OCI-LY7 (cell line): Measurements from ENCODE around the gene ERICH3. TPM values are rescaled to one million over a fixed set of nuclear protein-coding genes. Genes with fewer than 3 reads are reported as not detected.

Experiments used
- BruUV-seq: library from RNA; stranded (reverse); fragments of 400-500 nt; replicated peaks from 2 replicates; lab custom pipeline; 2021; lab: Mats Ljungman, UMichigan
- CTCF ChIA-PET: fragments of 300-600 bp; sonication (Branson Sonifier 250); formaldehyde crosslinking; loops from one replicate; lab custom pipeline; 2022; ENCODE audit warnings: antibody characterized with exemption; ENCODE audit not compliant: unreplicated experiment; lab: Charles Lee
- POLR2A ChIA-PET: fragments of 300-600 bp; sonication (Branson Sonifier 250); formaldehyde crosslinking; loops from one replicate; lab custom pipeline; 2022; ENCODE audit warnings: antibody characterized with exemption; lab: Charles Lee
- DNase-seq: peaks from one replicate; pipeline ENCODE4 v3.0.0-alpha.2; 2015; ENCODE audit warnings: low spot score
- H2AFZ ChIP-seq: fragments of 200-600 bp; sonication (generic), shearing (Covaris generic); 2 replicates; pipeline ENCODE4 v1.6.1; 2014; ENCODE audit warnings: mild to moderate bottlenecking, antibody characterized with exemption, low read length, moderate library complexity
- H3K27ac ChIP-seq: fragments of 200-600 bp; sonication (generic); 2 replicates; pipeline ENCODE4 v1.5.1; 2014; ENCODE audit warnings: mixed run types, low read depth, mild to moderate bottlenecking, moderate library complexity, low read length, inconsistent platforms; ENCODE audit not compliant: poor library complexity, severe bottlenecking
- H3K36me3 ChIP-seq: fragments of 200-600 bp; sonication (generic); 2 replicates; pipeline ENCODE4 v1.6.1; 2014; ENCODE audit warnings: mild to moderate bottlenecking, antibody characterized with exemption, low read length, moderate library complexity, mixed read lengths; ENCODE audit not compliant: insufficient read depth
- H3K4me1 ChIP-seq: fragments of 200-600 bp; sonication (generic); 2 replicates; pipeline ENCODE4 v1.5.1; 2014; ENCODE audit warnings: mild to moderate bottlenecking, low read length; ENCODE audit not compliant: insufficient read depth, poor library complexity, severe bottlenecking
- H3K4me2 ChIP-seq: fragments of 200-600 bp; sonication (generic); 2 replicates; pipeline ENCODE4 v1.6.1; 2014; ENCODE audit warnings: mild to moderate bottlenecking, low read length
- H3K4me3 ChIP-seq: fragments of 200-600 bp; sonication (generic); 2 replicates; pipeline ENCODE4 v1.5.1; 2014; ENCODE audit warnings: mild to moderate bottlenecking, low read depth, low read length; ENCODE audit not compliant: poor library complexity, severe bottlenecking
- H3K79me2 ChIP-seq: fragments of 200-600 bp; sonication (generic); 2 replicates; pipeline ENCODE4 v1.6.1; 2016; ENCODE audit warnings: low read depth, mild to moderate bottlenecking, low read length, moderate library complexity, mixed read lengths; ENCODE audit not compliant: insufficient read depth
- H3K9me2 ChIP-seq: fragments of 200-600 bp; sonication (generic); 2 replicates; pipeline ENCODE4 v1.6.1; 2016; ENCODE audit warnings: mild to moderate bottlenecking, low read length, mixed read lengths; ENCODE audit not compliant: insufficient read depth
- H3K9me3 ChIP-seq: fragments of 200-600 bp; sonication (generic); 2 replicates; pipeline ENCODE4 v1.6.1; 2014; ENCODE audit warnings: mild to moderate bottlenecking, mixed run types, low read length, mixed read lengths
- H4K20me1 ChIP-seq: fragments of 200-600 bp; sonication (generic); 2 replicates; pipeline ENCODE4 v1.6.1; 2014; ENCODE audit warnings: mild to moderate bottlenecking, antibody characterized with exemption, low read length, moderate library complexity, mixed read lengths; ENCODE audit not compliant: insufficient read depth
- CTCF ChIP-seq: fragments of 200-600 bp; sonication (generic); conservative IDR thresholded peaks from 2 replicates; pipeline ENCODE4 v1.5.1; 2014; ENCODE audit warnings: mild to moderate bottlenecking, antibody characterized with exemption, low read length, moderate library complexity, mixed read lengths
- EZH2phosphoT487 ChIP-seq: fragments of 200-600 bp; sonication (generic); IDR thresholded peaks from 2 replicates; pipeline ENCODE4 v1.6.1; 2018; ENCODE audit warnings: low read depth, borderline replicate concordance, mild to moderate bottlenecking, mixed run types, antibody characterized with exemption, low read length, moderate library complexity, mixed read lengths
- intact Hi-C: fragments of 100-400 bp; cut with micrococcal nuclease; formaldehyde crosslinking; loops from one replicate; pipeline ENCODE4 v1.10.0; 2022; ENCODE audit not compliant: unreplicated experiment
- total RNA-seq, 2 experiments: library from RNA; depleted of rRNA in 1 of 2; stranded (reverse); fragments of >200 nt in 1 of 2; shearing (Covaris generic) in 1 of 2; gene quantifications; 2 replicates each; pipeline ENCODE4 v1.2.3, GENCODE V29; 2014 to 2022

ERICH3 gene
- total RNA-seq, 2 experiments from 2014 or later = not detected

- no peaks in the 10 kb centered on the region for H3K9me3 ChIP-seq
- no peaks in the 10 kb centered on the region for H3K79me2 ChIP-seq
- no peak overlapping the region for H3K4me3 ChIP-seq
- no peak for DNase-seq
- no peaks in the 10 kb centered on the region for H3K9me2 ChIP-seq
- BruUV-seq = no TSS peak
- no peaks in the 10 kb centered on the region for H4K20me1 ChIP-seq
- TF ChIP-seq EZH2phosphoT487 (no peak), CTCF (no peak)
- no peaks in the 10 kb centered on the region for H3K4me1 ChIP-seq
- intact Hi-C loops = no loop called here
- ChIA-PET POLR2A (no interaction called here), CTCF (no interaction called here)
- no peak overlapping the region for H3K27ac ChIP-seq
- no peaks in the 10 kb centered on the region for H3K36me3 ChIP-seq
- no peak overlapping the region for H3K4me2 ChIP-seq
- no peak overlapping the region for H2AFZ ChIP-seq
Observed at GRCh38 chr1:74584185-74584584, 89.4 kb downstream of the ERICH3 start.

- POLR2A ChIA-PET = no interaction called here
- H4K20me1 ChIP-seq = no peaks in the 10 kb centered on the region
- intact Hi-C loops = no loop called here
Observed at GRCh38 chr1:74583397-74583796, 90.2 kb downstream of the ERICH3 start.

More at GRCh38 chr1:74583397-74583796, 90.2 kb downstream of the ERICH3 start:
- no peaks in the 10 kb centered on the region for H3K79me2 ChIP-seq
- H3K9me3 ChIP-seq = no peaks in the 10 kb centered on the region
- TF ChIP-seq CTCF (no peak), EZH2phosphoT487 (no peak)
- H3K4me2 ChIP-seq = no peak overlapping the region
- CTCF ChIA-PET = no interaction called here
- no peaks in the 10 kb centered on the region for H3K4me1 ChIP-seq
- H3K27ac ChIP-seq = no peak overlapping the region
- H3K4me3 ChIP-seq = no peak overlapping the region
- no TSS peak for BruUV-seq
- no peaks in the 10 kb centered on the region for H3K36me3 ChIP-seq
- DNase-seq = no peak
- no peaks in the 10 kb centered on the region for H3K9me2 ChIP-seq
- no peak overlapping the region for H2AFZ ChIP-seq
